ENCODE measurements around the gene FAM117B. TPM values are rescaled to one million over a fixed set of nuclear protein-coding genes. Genes with fewer than 3 reads are reported as not detected.

The FAM117B gene
- 0.77 and 2.5 TPM in 2 replicates for total RNA-seq

GRCh38 chr2:202634556-202635427 lies at the start of gene FAM117B:
FAM117B (plus strand) TSS chr2:202634969; CDS start chr2:202635188, 219 bp downstream.

Other genes starting within 250 kb of the FAM117B start
- gene ICA1L, start 236.8 kb downstream of the FAM117B start, total RNA-seq: 1.5 and 2.8 TPM in 2 replicates